ENCODE measurements around the gene ATP8A1.
"Not testable (repeated sequence)": the region's sequence is repeated elsewhere in the genome, so short reads cannot be mapped to it uniquely, and the experiment has no call there.

The ATP8A1 gene

DNA sequence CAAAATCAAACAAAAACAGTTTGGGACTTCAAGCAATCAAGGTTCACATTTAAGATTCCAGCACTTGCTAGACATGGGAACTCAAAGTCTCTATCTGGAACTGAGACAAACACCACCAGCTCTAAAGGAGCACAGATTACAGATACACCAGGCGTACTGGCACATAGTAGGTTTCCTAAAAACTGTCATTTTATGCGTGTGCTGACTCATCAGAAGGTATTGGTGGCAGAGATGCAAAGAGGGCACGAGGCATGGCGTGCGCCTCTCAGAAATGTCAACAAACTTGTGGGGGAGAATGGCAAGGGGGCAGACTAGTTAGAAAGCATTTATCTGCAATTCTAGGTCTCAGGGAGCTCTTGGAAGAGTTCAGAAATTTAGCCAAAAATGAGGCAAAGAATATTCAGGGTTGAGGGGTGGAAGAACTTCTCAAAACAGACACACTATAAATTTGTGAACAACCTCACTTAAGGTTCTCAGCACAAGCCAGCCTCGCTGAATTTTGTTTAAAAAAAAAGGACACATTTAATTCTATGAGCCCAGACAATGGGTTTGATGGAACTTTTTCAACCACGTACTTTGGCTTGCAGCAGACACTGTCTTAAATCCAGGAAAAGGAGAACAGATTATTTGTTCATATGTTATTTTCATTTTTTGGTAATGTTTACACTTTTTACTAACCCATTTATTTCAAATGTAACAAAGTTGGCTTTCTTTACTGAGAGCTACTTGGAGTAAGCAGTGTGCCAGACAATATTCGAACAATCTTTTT is 159.6 kb downstream of the ATP8A1 start:
- DNase-seq (ENCODE audit: low read depth): no peak
- TF ChIP-seq, protein P1, sequence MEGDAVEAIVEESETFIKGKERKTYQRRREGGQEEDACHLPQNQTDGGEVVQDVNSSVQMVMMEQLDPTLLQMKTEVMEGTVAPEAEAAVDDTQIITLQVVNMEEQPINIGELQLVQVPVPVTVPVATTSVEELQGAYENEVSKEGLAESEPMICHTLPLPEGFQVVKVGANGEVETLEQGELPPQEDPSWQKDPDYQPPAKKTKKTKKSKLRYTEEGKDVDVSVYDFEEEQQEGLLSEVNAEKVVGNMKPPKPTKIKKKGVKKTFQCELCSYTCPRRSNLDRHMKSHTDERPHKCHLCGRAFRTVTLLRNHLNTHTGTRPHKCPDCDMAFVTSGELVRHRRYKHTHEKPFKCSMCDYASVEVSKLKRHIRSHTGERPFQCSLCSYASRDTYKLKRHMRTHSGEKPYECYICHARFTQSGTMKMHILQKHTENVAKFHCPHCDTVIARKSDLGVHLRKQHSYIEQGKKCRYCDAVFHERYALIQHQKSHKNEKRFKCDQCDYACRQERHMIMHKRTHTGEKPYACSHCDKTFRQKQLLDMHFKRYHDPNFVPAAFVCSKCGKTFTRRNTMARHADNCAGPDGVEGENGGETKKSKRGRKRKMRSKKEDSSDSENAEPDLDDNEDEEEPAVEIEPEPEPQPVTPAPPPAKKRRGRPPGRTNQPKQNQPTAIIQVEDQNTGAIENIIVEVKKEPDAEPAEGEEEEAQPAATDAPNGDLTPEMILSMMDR (conservative IDR thresholded peaks at IDR 0.05; ENCODE audit: low read length): no peak
- H3K4me3 ChIP-seq (ENCODE audit: low read length): no peak overlapping the region

DNA sequence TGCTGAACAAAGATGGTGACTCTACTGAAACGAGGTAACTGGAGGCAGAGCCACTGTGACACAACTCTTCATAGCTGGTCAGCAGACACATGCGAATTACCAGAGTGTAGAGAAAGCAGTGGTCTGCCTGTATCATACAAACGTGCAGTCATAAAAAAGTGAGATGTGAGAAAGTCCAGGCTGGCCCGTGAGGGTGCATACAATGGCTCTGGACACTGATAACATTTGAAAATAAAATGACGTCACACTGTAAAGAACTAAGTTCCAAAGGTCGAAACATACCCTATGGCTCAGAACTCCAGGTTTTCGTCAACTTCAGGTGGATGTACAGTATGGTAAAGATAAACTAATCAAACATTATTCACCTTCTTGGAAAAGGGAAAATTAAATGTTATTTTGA is 163.9 kb downstream of the ATP8A1 start:
- TF ChIP-seq, protein P1 (conservative IDR thresholded peaks at IDR 0.05; ENCODE audit: low read length): no peak
- no peak overlapping the region for H3K4me3 ChIP-seq (ENCODE audit: low read length)
- DNase-seq (ENCODE audit: low read depth): no peak

DNA sequence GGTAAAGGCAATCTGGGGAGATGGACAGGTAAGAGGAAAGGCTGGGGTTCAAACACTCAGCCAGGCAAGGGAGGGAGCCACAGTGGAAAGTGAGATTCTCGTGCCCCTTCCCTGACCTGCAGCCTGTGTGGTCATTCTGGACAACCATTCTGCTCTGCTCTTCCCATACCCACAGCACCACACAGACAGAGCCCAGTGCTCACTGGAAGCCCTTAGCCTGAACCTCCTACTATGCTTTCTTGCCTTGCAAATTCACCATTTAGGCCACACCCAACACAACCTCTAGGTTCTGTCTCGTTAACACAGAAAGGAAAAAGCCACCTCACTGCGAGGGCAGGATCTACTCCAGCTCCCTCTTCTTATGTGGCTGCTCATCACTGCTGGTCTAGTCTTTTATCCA is 166.9 kb downstream of the ATP8A1 start:
- H3K4me3 ChIP-seq (ENCODE audit: low read length): no peak overlapping the region
- TF ChIP-seq, protein P1 (conservative IDR thresholded peaks at IDR 0.05; ENCODE audit: low read length): no peak
- DNase-seq (ENCODE audit: low read depth): no peak

DNA sequence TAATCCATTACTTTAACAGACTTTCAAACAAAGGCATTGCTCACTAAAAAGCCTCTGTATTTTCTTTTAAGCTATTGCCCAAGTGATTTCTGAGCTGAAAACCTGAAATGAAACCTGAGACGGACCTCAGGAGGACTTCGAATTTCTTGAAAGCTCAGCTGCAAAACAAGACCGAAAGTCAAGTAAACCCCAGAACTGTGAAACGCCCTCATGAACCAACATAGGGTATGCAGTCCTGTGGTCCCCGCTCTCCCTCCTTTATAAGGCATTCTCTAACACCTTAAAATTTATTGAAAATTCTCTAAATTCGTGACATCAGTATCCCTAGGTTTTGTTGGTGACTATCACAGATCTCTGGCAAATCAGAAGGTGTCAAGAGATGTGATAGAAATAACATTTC is 167.8 kb downstream of the ATP8A1 start:
- no peak overlapping the region for H3K4me3 ChIP-seq (ENCODE audit: low read length)
- TF ChIP-seq, protein P1 (conservative IDR thresholded peaks at IDR 0.05; ENCODE audit: low read length): no peak
- DNase-seq (ENCODE audit: low read depth): no peak

DNA sequence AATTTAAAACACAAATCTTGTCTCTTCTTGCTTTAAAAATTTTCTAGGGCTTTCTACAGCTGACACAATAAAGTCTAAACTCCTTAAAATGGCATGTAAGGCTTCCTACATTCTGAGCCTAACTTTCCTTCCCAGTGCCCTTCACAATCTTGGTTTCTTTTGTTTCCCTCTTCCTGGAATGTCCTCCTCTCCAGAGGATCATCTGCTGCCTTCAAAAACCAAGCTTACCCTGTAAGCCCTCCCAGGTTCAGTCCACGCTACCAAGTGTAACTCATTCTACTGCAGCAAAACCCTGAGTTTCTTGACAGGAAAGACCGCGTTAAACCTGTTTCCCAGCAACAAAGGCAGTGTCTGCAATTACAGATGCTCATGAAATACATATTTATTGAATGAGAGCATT is 168.4 kb downstream of the ATP8A1 start:
- no peak for DNase-seq (ENCODE audit: low read depth)
- TF ChIP-seq, protein P1 (conservative IDR thresholded peaks at IDR 0.05; ENCODE audit: low read length): no peak
- no peak overlapping the region for H3K4me3 ChIP-seq (ENCODE audit: low read length)

DNA sequence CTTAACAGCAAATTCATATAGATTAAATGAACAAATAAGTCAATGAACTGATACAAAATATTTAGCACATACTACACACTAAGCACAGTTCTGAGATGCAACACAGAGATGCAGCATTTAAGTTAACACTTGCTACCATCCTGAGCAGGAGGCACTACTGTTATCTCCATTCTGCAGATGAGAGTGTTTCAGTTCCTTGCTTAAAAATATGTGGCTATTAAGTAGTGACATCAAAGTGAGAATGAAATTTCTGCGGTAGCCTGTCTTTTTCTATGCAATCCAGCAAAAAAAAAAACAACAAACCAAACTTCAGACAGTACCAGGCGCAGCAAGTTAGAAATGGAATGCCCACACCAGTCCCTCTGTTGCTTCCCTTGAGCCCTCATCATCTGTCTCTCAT is 168.8 kb downstream of the ATP8A1 start:
- H3K4me3 ChIP-seq (ENCODE audit: low read length): no peak overlapping the region
- TF ChIP-seq, protein P1 (conservative IDR thresholded peaks at IDR 0.05; ENCODE audit: low read length): no peak
- DNase-seq (ENCODE audit: low read depth): no peak

DNA sequence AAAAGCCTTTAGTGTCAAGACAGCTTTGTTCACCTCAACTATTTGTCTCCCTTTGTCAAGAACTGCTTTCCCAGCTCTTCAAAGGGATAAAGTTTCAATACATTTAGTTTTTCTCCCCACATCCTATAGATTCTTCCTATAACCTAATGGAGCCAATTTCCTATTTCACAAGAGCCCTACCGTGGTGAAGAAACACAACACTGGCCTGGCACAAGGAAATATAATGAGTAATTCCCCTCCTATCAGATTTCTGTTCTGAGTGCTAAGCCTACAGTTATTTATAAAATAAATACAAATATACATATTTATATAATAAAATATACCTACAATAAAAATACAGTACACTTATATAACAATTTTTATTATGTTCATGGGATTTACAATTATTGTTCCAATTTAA is 169.7 kb downstream of the ATP8A1 start:
- no peak for DNase-seq (ENCODE audit: low read depth)
- H3K4me3 ChIP-seq (ENCODE audit: low read length): no peak overlapping the region
- TF ChIP-seq, protein P1 (conservative IDR thresholded peaks at IDR 0.05; ENCODE audit: low read length): no peak

DNA sequence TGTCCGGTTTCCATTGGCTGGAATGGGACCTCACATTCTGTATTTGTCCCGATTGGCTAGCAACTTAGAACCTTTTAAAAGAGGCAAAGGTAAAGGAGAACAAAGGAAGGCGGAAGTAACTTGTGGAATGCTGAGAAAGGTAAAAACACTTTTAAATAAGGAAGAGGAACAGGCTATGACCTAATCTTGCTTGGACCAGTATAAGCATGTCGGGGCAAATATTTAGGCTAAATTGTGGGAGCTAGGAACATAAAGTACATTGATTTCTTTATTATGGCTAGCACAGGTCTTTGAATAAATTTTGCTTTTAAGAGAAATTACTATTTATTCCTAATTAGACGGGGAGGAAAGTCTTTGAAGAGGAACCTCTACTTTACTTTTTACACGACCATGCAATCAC is 170.7 kb downstream of the ATP8A1 start:
- H3K4me3 ChIP-seq (ENCODE audit: low read length); DNase-seq (ENCODE audit: low read depth): not testable (repeated sequence)

Data from AG10803 (cell line).